Fibroblast of skin of back (primary cell): Measurements from ENCODE around the gene ZBTB8OS.

Experiments
- DNase-seq: peaks from one replicate; pipeline ENCODE4 v3.0.0-alpha.2; 2013

ZBTB8OS gene

GRCh38 chr1:32606565-32607371 lies 43.6 kb downstream of the ZBTB8OS start:
- no peak for DNase-seq

DNA sequence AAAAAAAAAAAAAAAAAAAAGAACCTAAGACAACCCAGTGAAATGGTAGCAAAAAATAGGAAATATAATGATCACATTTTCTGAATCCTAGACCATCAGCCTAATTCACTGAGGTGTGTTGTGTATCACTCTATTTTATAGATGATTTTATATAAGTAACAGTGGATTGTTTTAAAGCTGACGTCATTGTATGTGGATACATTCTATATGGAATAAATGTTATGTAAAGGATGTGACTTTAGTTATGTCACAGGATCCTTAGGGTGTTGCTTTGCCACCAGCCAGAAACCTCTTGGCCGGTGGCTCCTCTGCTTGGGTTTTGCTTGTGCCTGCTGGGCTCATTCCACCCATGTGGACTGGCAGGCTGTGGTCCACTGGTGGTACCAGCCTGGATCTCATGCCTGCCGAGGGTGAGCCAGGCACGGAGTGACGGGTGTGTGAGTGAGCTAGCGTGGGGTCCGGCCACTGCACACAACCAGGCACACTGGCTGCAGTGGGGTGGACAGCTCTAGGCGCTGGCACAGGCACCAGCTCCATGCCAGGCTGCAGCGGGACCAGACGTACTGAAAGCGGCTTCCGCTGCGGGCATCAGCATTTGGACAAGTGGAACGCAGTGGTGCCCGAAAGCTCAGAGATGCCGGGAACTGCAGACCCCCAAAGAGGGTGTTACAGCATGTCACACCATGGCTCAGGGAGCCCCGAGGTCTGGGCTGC lies 44.5 kb downstream of the ZBTB8OS start:
- DNase-seq = no peak

DNA sequence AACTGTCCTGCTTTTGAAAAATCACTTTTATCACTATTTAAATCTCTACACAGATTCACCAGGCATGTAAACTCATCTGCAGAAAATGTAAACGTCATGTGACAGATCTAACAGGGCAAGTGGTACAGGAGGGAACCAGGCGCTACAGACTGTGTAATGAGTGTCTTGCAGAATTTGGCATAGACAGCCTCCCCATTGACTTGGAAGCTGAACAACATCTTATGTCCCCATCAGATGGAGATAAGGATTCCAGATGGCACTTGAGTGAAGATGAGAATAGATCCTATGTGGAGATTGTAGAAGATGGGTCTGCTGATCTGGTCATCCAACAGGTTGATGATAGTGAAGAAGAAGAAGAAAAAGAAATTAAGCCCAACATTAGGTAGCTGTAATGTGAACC lies 50.3 kb downstream of the ZBTB8OS start:
- no peak for DNase-seq

DNA sequence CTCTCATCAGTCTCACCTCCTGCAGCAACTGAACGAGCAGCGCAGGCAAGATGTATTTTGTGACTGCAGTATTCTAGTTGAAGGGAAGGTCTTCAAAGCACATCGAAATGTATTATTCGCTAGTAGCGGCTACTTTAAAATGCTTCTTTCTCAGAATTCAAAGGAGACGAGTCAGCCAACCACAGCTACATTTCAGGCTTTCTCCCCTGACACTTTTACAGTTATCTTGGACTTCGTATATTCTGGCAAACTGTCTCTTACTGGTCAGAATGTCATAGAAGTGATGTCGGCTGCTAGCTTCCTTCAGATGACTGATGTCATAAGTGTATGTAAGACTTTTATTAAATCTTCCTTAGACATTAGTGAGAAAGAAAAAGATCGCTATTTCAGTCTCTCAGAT lies 57.4 kb downstream of the ZBTB8OS start:
- DNase-seq = peak; percentile 54

DNA sequence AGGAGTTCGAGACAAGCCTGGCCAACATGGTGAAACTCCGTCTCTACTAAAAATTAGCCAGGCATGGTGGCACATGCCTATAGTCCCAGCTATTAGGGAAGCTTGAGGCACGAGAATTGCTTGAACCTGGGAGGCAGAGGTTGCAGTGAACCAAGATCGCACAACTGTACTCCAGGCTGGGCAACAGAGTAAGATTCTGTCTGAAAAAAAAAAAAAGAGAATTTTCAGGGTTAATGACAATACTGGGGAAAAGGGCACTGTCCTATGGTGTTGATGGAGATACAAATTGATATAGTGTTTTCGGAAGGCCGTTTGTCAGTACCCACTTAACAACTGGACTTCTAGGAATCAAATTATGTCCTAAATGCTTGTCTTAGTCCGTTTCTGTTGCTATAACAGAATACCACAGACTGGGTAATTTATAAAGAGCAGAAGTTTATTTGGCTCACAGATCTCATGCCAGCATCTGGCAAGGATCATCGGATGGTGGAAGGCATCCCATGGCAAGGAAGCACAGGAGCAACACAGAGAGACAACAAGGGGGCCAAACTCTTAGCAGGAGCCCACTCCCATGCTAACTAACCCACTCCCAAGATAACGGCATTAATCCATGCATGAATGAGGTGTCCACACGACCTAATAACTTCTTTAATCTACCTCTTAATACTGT lies 69.9 kb downstream of the ZBTB8OS start:
- no peak for DNase-seq
